HEK293T (cell line): ENCODE results near the gene FCRL2.
"Not testable (repeated sequence)": the region's sequence is repeated elsewhere in the genome, so short reads cannot be mapped to it uniquely, and the experiment has no call there.

Experiments
- CTCF ChIA-PET: fragments of 350-600 bp; formaldehyde crosslinking; extraction: SDS; loops from one replicate; lab custom pipeline; 2021; ENCODE audit warnings: antibody characterized with exemption, inconsistent platforms; lab: Yijun Ruan, JAX
- POLR2A ChIA-PET: fragments of 350-600 bp; formaldehyde crosslinking; extraction: SDS; loops from one replicate; lab custom pipeline; 2020; ENCODE audit warnings: antibody characterized with exemption, inconsistent platforms; lab: Yijun Ruan, JAX
- DNase-seq: peaks from one replicate; pipeline ENCODE4 v3.0.0; 2012; ENCODE audit warnings: mixed read lengths; ENCODE audit errors: extremely low spot score
- ARNT ChIP-seq: fragments of 450-650 bp; IDR thresholded peaks from 2 replicates; pipeline ENCODE4 v1.6.1; 2017; ENCODE audit warnings: mild to moderate bottlenecking
- BHLHE40 ChIP-seq: fragments of 450-650 bp; IDR thresholded peaks from 2 replicates; pipeline ENCODE4 v1.6.1; 2016; ENCODE audit warnings: mild to moderate bottlenecking, moderate library complexity, borderline replicate concordance
- CTBP1 ChIP-seq: fragments of 450-650 bp; IDR thresholded peaks from 2 replicates; pipeline ENCODE4 v1.6.1; 2016; ENCODE audit warnings: borderline replicate concordance
- ELF4 ChIP-seq: fragments of 450-650 bp; IDR thresholded peaks from 2 replicates; pipeline ENCODE4 v1.6.1; 2017; ENCODE audit warnings: antibody characterized with exemption
- FOXA1 ChIP-seq: fragments of 450-650 bp; IDR thresholded peaks from 2 replicates; pipeline ENCODE4 v1.6.1; 2016; ENCODE audit warnings: mild to moderate bottlenecking
- FOXK2 ChIP-seq: fragments of 450-650 bp; IDR thresholded peaks from 2 replicates; pipeline ENCODE4 v1.6.1; 2016; ENCODE audit warnings: mild to moderate bottlenecking
- FOXM1 ChIP-seq: fragments of 450-650 bp; IDR thresholded peaks from 2 replicates; pipeline ENCODE4 v1.6.1; 2017; ENCODE audit warnings: mild to moderate bottlenecking, borderline replicate concordance
- HDGF ChIP-seq: fragments of 450-650 bp; IDR thresholded peaks from 2 replicates; pipeline ENCODE4 v1.6.1; 2017; ENCODE audit warnings: antibody characterized with exemption, borderline replicate concordance
- L3MBTL2 ChIP-seq: fragments of 450-650 bp; conservative IDR thresholded peaks from 2 replicates; pipeline ENCODE4 v1.6.1; 2016; ENCODE audit warnings: mild to moderate bottlenecking
- LEF1 ChIP-seq: fragments of 450-650 bp; IDR thresholded peaks from 2 replicates; pipeline ENCODE4 v1.6.1; 2017; ENCODE audit warnings: mild to moderate bottlenecking, borderline replicate concordance
- NFRKB ChIP-seq: fragments of 450-650 bp; IDR thresholded peaks from 2 replicates; pipeline ENCODE4 v1.6.1; 2016; ENCODE audit warnings: mild to moderate bottlenecking, moderate library complexity
- PKNOX1 ChIP-seq: fragments of 450-650 bp; IDR thresholded peaks from 2 replicates; pipeline ENCODE4 v1.6.1; 2016
- SP1 ChIP-seq: fragments of 450-650 bp; IDR thresholded peaks from 2 replicates; pipeline ENCODE4 v1.6.1; 2017
- SUZ12 ChIP-seq: fragments of 450-650 bp; IDR thresholded peaks from 2 replicates; pipeline ENCODE4 v1.6.1; 2016; ENCODE audit warnings: mild to moderate bottlenecking
- TARDBP ChIP-seq: fragments of 450-650 bp; IDR thresholded peaks from 2 replicates; pipeline ENCODE4 v1.6.1; 2016
- ZNF384 ChIP-seq: fragments of 450-650 bp; IDR thresholded peaks from 2 replicates; pipeline ENCODE4 v1.6.1; 2016

The FCRL2 gene

DNA sequence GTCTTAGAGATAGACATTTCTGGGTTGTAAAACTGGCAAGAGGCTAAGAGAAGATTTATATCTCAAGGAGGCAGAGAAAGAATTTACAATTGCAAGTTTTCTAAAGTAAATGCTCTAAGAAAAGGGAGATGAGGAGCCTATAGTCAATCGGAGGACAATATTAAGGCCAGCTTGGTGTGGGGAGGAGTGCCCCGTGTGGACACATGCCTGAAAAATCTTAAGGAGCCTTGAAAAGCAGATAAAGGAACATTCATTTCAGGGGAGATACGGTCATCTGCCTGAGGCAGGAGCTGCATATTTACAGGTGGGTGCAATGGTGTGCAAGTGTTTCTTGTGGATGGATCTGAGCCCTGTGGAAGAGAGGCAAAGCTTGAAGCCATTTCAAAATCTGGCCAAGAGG is 25.6 kb downstream of the FCRL2 start:
- POLR2A ChIA-PET = no interaction called here
- DNase-seq = no peak
- CTCF ChIA-PET = no interaction called here
- TF ChIP-seq TARDBP = no peak
- TF ChIP-seq HDGF = no peak
- TF ChIP-seq PKNOX1 = no peak
- TF ChIP-seq NFRKB = no peak
- TF ChIP-seq FOXM1 = no peak

DNA sequence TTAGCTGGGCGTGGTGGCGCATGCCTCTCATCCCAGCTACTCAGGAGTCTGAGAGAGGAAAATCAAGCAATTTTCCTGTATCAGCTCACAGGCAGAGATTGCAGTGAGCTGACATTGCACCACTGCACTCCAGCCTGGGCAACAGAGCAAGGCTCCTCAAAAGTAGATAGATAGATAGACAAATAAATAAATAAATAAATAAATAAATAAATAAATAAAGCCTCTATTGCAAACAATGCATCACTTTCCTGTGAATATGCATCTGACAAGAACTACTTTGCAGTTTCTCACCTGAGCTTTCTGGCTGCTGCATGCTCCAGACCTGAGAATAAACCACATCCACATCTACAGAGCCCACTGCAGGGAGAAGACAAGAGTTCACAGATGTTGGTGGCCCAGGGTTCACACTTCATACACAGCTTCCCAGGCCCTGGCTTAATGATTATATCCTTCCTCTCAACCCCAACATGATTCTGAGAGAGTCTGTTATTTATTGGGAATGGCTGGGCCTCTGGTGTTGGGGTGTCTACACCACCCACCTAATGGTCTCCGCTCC is 28.6 kb downstream of the FCRL2 start:
- TF ChIP-seq ARNT (no peak), FOXA1 (no peak), HDGF (no peak), FOXM1 (no peak), TARDBP (no peak), SUZ12 (no peak), L3MBTL2 (no peak), BHLHE40 (no peak), SP1 (no peak), LEF1 (no peak), NFRKB (no peak), ZNF384 (no peak), ELF4 (no peak)
- ChIA-PET POLR2A (no interaction called here), CTCF (no interaction called here)
- no peak for DNase-seq

DNA sequence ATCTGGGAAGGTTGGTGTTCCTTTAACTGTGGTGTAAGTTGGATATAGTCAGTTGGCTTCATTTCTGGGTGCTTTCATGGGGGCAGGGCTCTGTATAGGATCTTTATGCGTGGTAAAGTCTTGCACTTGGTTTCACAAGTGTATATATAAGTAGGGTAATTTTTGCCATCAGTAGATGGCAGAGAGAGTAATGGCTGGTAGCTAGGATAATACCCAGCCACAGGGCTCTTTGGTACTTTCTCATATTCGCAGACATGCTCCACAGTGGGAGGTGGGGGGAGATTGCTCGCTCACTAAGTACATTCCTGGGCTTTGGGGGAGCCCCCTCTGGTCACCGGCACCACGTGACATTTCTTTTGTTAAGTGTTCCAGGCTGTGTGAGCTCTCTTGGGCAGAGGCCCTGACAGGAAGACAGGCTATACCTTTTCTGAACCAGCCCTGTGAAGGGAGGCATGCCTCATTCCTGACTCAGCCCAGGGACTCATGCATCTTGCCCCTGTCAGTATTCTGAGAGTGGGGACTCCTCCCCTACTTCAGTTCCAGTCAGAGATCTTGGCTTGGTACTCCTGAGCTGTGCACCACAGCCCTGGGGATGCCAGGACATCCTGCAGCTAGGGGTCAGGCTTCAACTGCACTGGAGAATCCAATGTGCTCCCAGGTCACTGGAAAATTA is 37.6 kb downstream of the FCRL2 start:
- POLR2A ChIA-PET = no interaction called here
- no peak for DNase-seq
- CTCF ChIA-PET = no interaction called here
- TF ChIP-seq L3MBTL2 (no peak), ZNF384 (no peak), TARDBP (no peak), CTBP1 (no peak), FOXA1 (no peak), SP1 (no peak), SUZ12 (no peak), NFRKB (no peak), ARNT (no peak)

DNA sequence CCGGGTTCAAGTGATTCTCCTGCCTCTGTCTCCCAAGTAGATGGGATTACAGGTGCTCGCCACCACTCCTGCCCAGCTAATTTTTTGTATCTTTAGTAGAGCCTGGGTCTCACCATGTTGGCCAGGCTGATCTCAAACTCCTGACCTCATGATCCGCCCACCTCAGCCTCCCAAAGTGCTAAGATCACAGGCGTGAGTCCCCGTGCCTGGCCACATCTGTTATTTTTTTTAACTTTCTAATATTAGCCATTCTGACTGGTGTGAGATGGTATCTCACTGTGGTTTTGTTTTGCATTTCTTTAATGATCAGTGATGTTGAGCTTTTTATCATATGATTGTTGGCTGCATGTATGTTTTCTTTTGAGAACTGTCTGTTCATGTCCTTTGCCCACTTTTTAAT is 40.9 kb downstream of the FCRL2 start:
- POLR2A ChIA-PET, CTCF ChIA-PET, DNase-seq: not testable (repeated sequence)

- TF ChIP-seq ZNF384 (no peak), FOXA1 (no peak), FOXK2 (no peak), ARNT (no peak), CTBP1 (no peak), ELF4 (no peak), NFRKB (no peak), HDGF (no peak), SP1 (no peak), SUZ12 (no peak), L3MBTL2 (no peak), LEF1 (no peak), BHLHE40 (no peak)
- no peak for DNase-seq
- ChIA-PET CTCF (interaction anchor here (0.6 kb wide), 1 partner anchor 495 kb away, joined by 3 read pairs; no protein-coding TSS in a partner anchor), POLR2A (no interaction called here)
Measured at GRCh38 chr1:157734321-157734720, 42.6 kb downstream of the FCRL2 start.

DNA sequence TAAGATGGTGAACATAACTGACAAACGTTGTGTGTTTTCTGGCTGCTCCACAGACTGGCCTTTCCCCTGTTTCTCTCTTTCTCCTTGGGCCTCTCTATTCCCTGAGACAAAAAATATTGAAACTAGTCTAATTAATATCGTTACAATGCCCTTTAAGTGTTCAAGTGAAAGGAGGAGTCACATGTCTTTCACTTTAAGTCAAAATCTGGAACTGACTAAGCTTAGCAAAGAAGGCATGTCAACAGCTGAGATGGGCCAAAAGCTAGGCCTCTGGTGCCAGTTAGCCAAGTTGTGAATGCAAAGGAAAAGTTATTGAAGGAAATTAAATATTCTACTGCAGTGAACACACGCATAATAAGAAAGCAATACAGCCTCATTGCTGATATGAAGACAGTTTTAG is 44.2 kb downstream of the FCRL2 start:
- no peak for DNase-seq
- CTCF ChIA-PET = interaction anchor here (0.6 kb wide), 1 partner anchor 1515 kb away, joined by 3 read pairs; no protein-coding TSS in a partner anchor
- TF ChIP-seq FOXM1 = no peak
- POLR2A ChIA-PET = no interaction called here

- DNase-seq = no peak
- TF ChIP-seq SP1 = no peak
- TF ChIP-seq SUZ12 = no peak
- no peak for TF ChIP-seq FOXK2
- no peak for TF ChIP-seq BHLHE40
- CTCF ChIA-PET = no interaction called here
- POLR2A ChIA-PET = no interaction called here
Measured at GRCh38 chr1:157725221-157725577, 51.7 kb downstream of the FCRL2 start.

- ChIA-PET CTCF (no interaction called here), POLR2A (no interaction called here)
- TF ChIP-seq FOXM1 = no peak
- no peak for TF ChIP-seq LEF1
- TF ChIP-seq FOXA1 = no peak
- no peak for TF ChIP-seq PKNOX1
- no peak for TF ChIP-seq SP1
- no peak for TF ChIP-seq ZNF384
- no peak for TF ChIP-seq ELF4
- TF ChIP-seq TARDBP = no peak
- no peak for TF ChIP-seq ARNT
- DNase-seq = no peak
Measured at GRCh38 chr1:157724537-157725220, 52.3 kb downstream of the FCRL2 start.
